ENCODE data around the gene LHPP.
A peak's percentile ranks its signal among the peaks of the same experiment; 100 is the strongest.

LHPP gene

GRCh38 chr10:124640538-124641231 lies 179.1 kb downstream of the LHPP start:
- no peak for DNase-seq

GRCh38 chr10:124641282-124642087 lies 179.9 kb downstream of the LHPP start:
- DNase-seq = peak in 10 of 51 donors; percentile 20 to 55 (median 37)

GRCh38 chr10:124642088-124642710 lies 180.6 kb downstream of the LHPP start:
- DNase-seq = peak in 13 of 51 donors; percentile 9 to 55 (median 33)

GRCh38 chr10:124643330-124644009 lies 181.8 kb downstream of the LHPP start:
- peak in 2 of 51 donors; percentile 27 to 31 for DNase-seq

GRCh38 chr10:124644236-124644635 lies 182.6 kb downstream of the LHPP start:
- DNase-seq = no peak

GRCh38 chr10:124644771-124645415 lies 183.3 kb downstream of the LHPP start:
- no peak for DNase-seq

- peak in 7 of 51 donors; percentile 23 to 55 (median 40) for DNase-seq
These were observed 184.0 kb downstream of the LHPP start for GRCh38 chr10:124645467-124646095.

- peak in 15 of 51 donors; percentile 26 to 62 (median 36) for DNase-seq
These were observed 185.1 kb downstream of the LHPP start for GRCh38 chr10:124646483-124647352.

- peak in 15 of 51 donors; percentile 24 to 50 (median 31) for DNase-seq
These were observed 186.0 kb downstream of the LHPP start for GRCh38 chr10:124647421-124648130.

- DNase-seq = no peak
These were observed 186.5 kb downstream of the LHPP start for GRCh38 chr10:124648131-124648475.

- peak in 37 of 51 donors; percentile 10 to 84 (median 67) for DNase-seq
These were observed 187.1 kb downstream of the LHPP start for GRCh38 chr10:124648738-124649137.

GRCh38 chr10:124649214-124649613 lies 187.6 kb downstream of the LHPP start:
- DNase-seq = peak in 26 of 51 donors; percentile 27 to 83 (median 57)

GRCh38 chr10:124650263-124650662 lies 188.6 kb downstream of the LHPP start:
- DNase-seq = no peak

GRCh38 chr10:124650820-124651401 lies 189.3 kb downstream of the LHPP start:
- no peak for DNase-seq

GRCh38 chr10:124651402-124651891 lies 189.8 kb downstream of the LHPP start:
- no peak for DNase-seq

GRCh38 chr10:124652200-124652599 lies 190.6 kb downstream of the LHPP start:
- DNase-seq = no peak

- no peak for DNase-seq
These were observed 191.1 kb downstream of the LHPP start for GRCh38 chr10:124652701-124653100.

- no peak for DNase-seq
These were observed 191.7 kb downstream of the LHPP start for GRCh38 chr10:124653311-124653710.

Data from hypothalamus (tissue), 51 donors.